A549 (cell line): Measurements from ENCODE around the gene RAB30.

ENCODE experiments used
- BHLHE40 ChIP-seq: IDR thresholded peaks from 2 replicates; pipeline ENCODE4 v1.6.1; 2012; ENCODE audit warnings: low read depth, low read length, inconsistent platforms
- CEBPB ChIP-seq, 2 experiments: fragments of >200 bp in 1 of 2; sonication (Bioruptor Twin) in 1 of 2; formaldehyde crosslinking in 1 of 2; IDR thresholded peaks; 2 replicates each; pipeline ENCODE4 v1.6.1; 2012 to 2016
- CHD2 ChIP-seq: fragments of 150-350 bp; IDR thresholded peaks from 2 replicates; pipeline ENCODE4 v1.6.1; 2014; ENCODE audit warnings: low read length; ENCODE audit not compliant: partially characterized antibody
- EP300 ChIP-seq, 2 experiments: fragments of >200 bp; sonication (Bioruptor Twin); formaldehyde crosslinking; IDR thresholded peaks; 2 replicates in 1 of 2; 3 replicates in 1 of 2; pipeline ENCODE4 v1.6.1; 2016 to 2017
- PHF8 ChIP-seq: fragments of 200-600 bp; sonication (generic); IDR thresholded peaks from 2 replicates; pipeline ENCODE4 v1.6.1; 2016; ENCODE audit warnings: low read depth, mild to moderate bottlenecking, antibody characterized with exemption, moderate library complexity, borderline replicate concordance
- POLR2A ChIP-seq: IDR thresholded peaks from 2 replicates; pipeline ENCODE4 v1.6.1; 2012; ENCODE audit warnings: mild to moderate bottlenecking, low read length
- REST ChIP-seq: fragments of 200-600 bp; sonication (generic); IDR thresholded peaks from 2 replicates; pipeline ENCODE4 v1.6.1; 2016; ENCODE audit warnings: antibody characterized with exemption, mild to moderate bottlenecking, moderate library complexity
- SMC3 ChIP-seq: fragments of >200 bp; sonication (Bioruptor Twin); formaldehyde crosslinking; IDR thresholded peaks from 3 replicates; pipeline ENCODE4 v1.6.1; 2018; ENCODE audit warnings: inconsistent platforms
- TP53 ChIP-seq: fragments of 250-450 bp; sonication (Bioruptor Pico); IDR thresholded peaks from 2 replicates; pipeline ENCODE4 v1.5.0; 2021; ENCODE audit warnings: mild to moderate bottlenecking, moderate library complexity
- TF ChIP-seq, protein P1 (sequence below): fragments of >200 bp; sonication (Bioruptor Twin); formaldehyde crosslinking; IDR thresholded peaks from 3 replicates; pipeline ENCODE4 v1.5.1; 2016
- TF ChIP-seq, protein P2 (sequence below): fragments of 250-450 bp; sonication (Bioruptor Pico); IDR thresholded peaks from 2 replicates; pipeline ENCODE4 v1.5.0; 2021; ENCODE audit warnings: mild to moderate bottlenecking, moderate library complexity, borderline replicate concordance

- no peak for TF ChIP-seq PHF8
- TF ChIP-seq, protein P1, sequence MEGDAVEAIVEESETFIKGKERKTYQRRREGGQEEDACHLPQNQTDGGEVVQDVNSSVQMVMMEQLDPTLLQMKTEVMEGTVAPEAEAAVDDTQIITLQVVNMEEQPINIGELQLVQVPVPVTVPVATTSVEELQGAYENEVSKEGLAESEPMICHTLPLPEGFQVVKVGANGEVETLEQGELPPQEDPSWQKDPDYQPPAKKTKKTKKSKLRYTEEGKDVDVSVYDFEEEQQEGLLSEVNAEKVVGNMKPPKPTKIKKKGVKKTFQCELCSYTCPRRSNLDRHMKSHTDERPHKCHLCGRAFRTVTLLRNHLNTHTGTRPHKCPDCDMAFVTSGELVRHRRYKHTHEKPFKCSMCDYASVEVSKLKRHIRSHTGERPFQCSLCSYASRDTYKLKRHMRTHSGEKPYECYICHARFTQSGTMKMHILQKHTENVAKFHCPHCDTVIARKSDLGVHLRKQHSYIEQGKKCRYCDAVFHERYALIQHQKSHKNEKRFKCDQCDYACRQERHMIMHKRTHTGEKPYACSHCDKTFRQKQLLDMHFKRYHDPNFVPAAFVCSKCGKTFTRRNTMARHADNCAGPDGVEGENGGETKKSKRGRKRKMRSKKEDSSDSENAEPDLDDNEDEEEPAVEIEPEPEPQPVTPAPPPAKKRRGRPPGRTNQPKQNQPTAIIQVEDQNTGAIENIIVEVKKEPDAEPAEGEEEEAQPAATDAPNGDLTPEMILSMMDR = no peak
- no peak for TF ChIP-seq POLR2A
- no peak for TF ChIP-seq CHD2
- no peak for TF ChIP-seq BHLHE40
- TF ChIP-seq TP53 (CRISPR knock-in tag) = no peak
- TF ChIP-seq CEBPB (IDR thresholded peaks at IDR 0.05) = no peak
- TF ChIP-seq SMC3 = no peak
- TF ChIP-seq, protein P2, sequence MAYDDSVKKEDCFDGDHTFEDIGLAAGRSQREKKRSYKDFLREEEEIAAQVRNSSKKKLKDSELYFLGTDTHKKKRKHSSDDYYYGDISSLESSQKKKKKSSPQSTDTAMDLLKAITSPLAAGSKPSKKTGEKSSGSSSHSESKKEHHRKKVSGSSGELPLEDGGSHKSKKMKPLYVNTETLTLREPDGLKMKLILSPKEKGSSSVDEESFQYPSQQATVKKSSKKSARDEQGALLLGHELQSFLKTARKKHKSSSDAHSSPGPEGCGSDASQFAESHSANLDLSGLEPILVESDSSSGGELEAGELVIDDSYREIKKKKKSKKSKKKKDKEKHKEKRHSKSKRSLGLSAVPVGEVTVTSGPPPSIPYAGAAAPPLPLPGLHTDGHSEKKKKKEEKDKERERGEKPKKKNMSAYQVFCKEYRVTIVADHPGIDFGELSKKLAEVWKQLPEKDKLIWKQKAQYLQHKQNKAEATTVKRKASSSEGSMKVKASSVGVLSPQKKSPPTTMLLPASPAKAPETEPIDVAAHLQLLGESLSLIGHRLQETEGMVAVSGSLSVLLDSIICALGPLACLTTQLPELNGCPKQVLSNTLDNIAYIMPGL (CRISPR knock-in tag) = no peak
- no peak for TF ChIP-seq REST
- TF ChIP-seq EP300 (IDR thresholded peaks at IDR 0.05) = no peak
These were observed 110.9 kb downstream of the RAB30 start for GRCh38 chr11:82960779-82961143.
